Nephron progenitor cell (in vitro differentiated cells): ENCODE measurements around the gene PCSK2.
"Not testable (repeated sequence)": the region's sequence is repeated elsewhere in the genome, so short reads cannot be mapped to it uniquely, and the experiment has no call there.

Experiments
- DNase-seq: peaks from one replicate; pipeline ENCODE4 v3.0.0; 2021
- H3K27ac Mint-ChIP-seq: 2 replicates; pipeline ENCODE4 v1.8.0; 2021; ENCODE audit warnings: mild to moderate bottlenecking, moderate library complexity, mixed read lengths
- H3K27me3 Mint-ChIP-seq: 2 replicates; pipeline ENCODE4 v1.8.0; 2021; ENCODE audit warnings: mild to moderate bottlenecking, low read depth, mixed read lengths; ENCODE audit not compliant: poor library complexity
- H3K36me3 Mint-ChIP-seq: 2 replicates; pipeline ENCODE4 v1.8.0; 2021; ENCODE audit warnings: low read depth, mixed read lengths
- H3K4me1 Mint-ChIP-seq: 2 replicates; pipeline ENCODE4 v1.8.0; 2021; ENCODE audit warnings: mixed read lengths
- H3K4me3 Mint-ChIP-seq: 2 replicates; pipeline ENCODE4 v1.8.0; 2021; ENCODE audit warnings: mild to moderate bottlenecking, moderate library complexity, mixed read lengths
- H3K9me3 Mint-ChIP-seq: 2 replicates; pipeline ENCODE4 v1.8.0; 2021; ENCODE audit warnings: mild to moderate bottlenecking, moderate library complexity, mixed read lengths
- CTCF ChIP-seq: fragments of 200-600 bp; sonication (generic); IDR thresholded peaks from 2 replicates; pipeline ENCODE4 v1.5.0; 2021; ENCODE audit warnings: antibody characterized with exemption

Gene PCSK2

GRCh38 chr20:17202030-17202429 is 24.8 kb upstream of the PCSK2 start:
- Mint-ChIP-seq H3K4me1 (peaks cover 17% of the 10 kb centered on the region), H3K27me3 (peaks cover 4% of the 10 kb centered on the region), H3K9me3 (no peaks in the 10 kb centered on the region), H3K27ac (no peak overlapping the region), H3K36me3 (no peaks in the 10 kb centered on the region), H3K4me3 (peak overlapping the region; percentile 43)
- TF ChIP-seq CTCF = no peak
- DNase-seq = no peak

- peak; percentile 27 for DNase-seq
- no peak for TF ChIP-seq CTCF
- Mint-ChIP-seq H3K27ac (no peak overlapping the region), H3K9me3 (no peaks in the 10 kb centered on the region), H3K4me1 (peaks cover 17% of the 10 kb centered on the region), H3K36me3 (no peaks in the 10 kb centered on the region), H3K27me3 (peaks cover 4% of the 10 kb centered on the region), H3K4me3 (peak overlapping the region; percentile 43)
Observed at GRCh38 chr20:17202673-17203072, 24.2 kb upstream of the PCSK2 start.

DNA sequence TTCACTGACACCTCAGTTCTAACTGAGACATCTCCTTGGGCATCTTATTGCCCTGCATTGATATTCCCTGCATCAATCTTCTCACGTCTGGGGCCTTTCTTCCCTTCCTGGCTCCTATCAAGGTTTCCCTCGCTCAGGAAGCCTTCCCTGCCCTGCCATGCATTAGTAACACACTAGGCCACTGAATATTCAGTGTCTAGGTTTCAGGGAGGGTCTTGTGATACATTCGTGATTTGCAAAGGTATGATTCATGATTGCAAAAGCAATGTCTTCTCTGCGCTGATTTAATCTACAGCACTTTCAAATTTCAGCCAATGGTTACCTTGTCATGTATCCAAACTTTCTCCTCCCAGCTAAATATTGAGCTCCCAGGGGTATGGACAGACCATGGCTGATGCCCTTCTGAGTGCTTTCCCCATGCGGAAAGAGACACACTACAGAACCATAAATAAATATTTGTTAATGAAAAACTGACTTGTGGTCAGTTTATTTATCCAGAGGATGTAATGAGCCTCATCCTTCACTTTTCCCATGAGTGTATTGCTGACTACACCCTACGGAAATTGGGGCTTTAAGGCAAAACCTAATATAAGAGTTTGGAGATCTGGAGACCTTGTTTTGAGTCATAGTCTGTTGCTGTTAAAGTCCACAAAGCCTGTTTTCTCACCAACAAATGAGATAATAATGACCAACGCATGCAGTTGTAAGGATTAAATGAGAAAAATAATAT is 21.6 kb upstream of the PCSK2 start:
- peaks cover 17% of the 10 kb centered on the region for H3K4me1 Mint-ChIP-seq
- no peak for DNase-seq
- no peaks in the 10 kb centered on the region for H3K27me3 Mint-ChIP-seq
- no peaks in the 10 kb centered on the region for H3K36me3 Mint-ChIP-seq
- H3K9me3 Mint-ChIP-seq = no peaks in the 10 kb centered on the region
- no peak overlapping the region for H3K4me3 Mint-ChIP-seq
- no peak for TF ChIP-seq CTCF
- H3K27ac Mint-ChIP-seq = peak overlapping the region; percentile 6

- H3K36me3 Mint-ChIP-seq = no peaks in the 10 kb centered on the region
- H3K9me3 Mint-ChIP-seq = no peaks in the 10 kb centered on the region
- no peak for DNase-seq
- H3K4me1 Mint-ChIP-seq = no peaks in the 10 kb centered on the region
- H3K27me3 Mint-ChIP-seq = no peaks in the 10 kb centered on the region
- no peak for TF ChIP-seq CTCF
- H3K27ac Mint-ChIP-seq = no peak overlapping the region
- no peak overlapping the region for H3K4me3 Mint-ChIP-seq
Observed at GRCh38 chr20:17210387-17210786, 16.5 kb upstream of the PCSK2 start.

DNA sequence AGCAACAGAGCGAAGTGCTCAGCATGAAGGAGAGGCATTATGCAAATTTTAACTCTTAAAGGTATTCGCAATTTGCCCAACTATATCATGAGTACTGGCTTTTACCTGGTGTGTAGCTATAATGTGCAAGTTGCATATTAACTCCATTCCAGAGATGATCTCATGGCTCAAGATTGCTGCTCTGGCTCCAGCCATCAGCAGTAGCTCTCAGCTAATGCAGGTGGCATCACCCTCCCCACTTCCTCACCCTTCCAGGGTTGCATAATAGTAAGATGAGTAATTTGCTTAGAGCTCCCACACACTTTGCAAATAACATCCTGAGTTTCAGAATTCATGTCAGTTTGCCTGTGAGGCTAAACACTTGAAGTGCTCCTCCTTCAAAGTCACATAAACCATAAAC is 15.9 kb upstream of the PCSK2 start:
- Mint-ChIP-seq H3K36me3 (no peaks in the 10 kb centered on the region), H3K27me3 (no peaks in the 10 kb centered on the region), H3K9me3 (no peaks in the 10 kb centered on the region), H3K4me1 (peaks cover 3% of the 10 kb centered on the region), H3K27ac (no peak overlapping the region), H3K4me3 (no peak overlapping the region)
- TF ChIP-seq CTCF = no peak
- no peak for DNase-seq

DNA sequence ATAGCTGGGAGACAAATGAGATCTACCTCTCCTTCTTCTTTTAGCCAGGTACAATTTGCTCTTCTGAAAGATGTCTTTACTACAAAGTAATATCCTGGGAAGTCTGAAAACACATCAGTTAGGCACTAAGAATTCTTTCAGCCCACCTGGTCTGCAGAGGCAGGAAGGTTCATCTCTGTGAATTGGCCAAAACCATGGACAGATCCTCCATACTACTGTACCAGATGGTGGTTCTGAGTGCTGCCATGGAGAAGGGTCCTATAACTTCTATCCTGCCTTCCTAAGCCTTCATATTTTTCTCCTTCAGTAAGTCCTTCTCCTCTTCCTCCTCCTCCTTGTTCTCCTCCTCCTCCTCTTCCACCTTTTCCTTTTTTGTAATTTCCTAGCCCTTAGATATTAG is 11.7 kb upstream of the PCSK2 start:
- H3K36me3 Mint-ChIP-seq = no peaks in the 10 kb centered on the region
- H3K27me3 Mint-ChIP-seq = no peaks in the 10 kb centered on the region
- no peak overlapping the region for H3K27ac Mint-ChIP-seq
- TF ChIP-seq CTCF = no peak
- peaks cover 11% of the 10 kb centered on the region for H3K4me1 Mint-ChIP-seq
- no peak for DNase-seq
- no peaks in the 10 kb centered on the region for H3K9me3 Mint-ChIP-seq
- H3K4me3 Mint-ChIP-seq = no peak overlapping the region

GRCh38 chr20:17219856-17220255 is 7.0 kb upstream of the PCSK2 start:
- Mint-ChIP-seq H3K9me3 (peaks cover 12% of the 10 kb centered on the region), H3K27me3 (peaks cover 22% of the 10 kb centered on the region), H3K4me1 (peaks cover 11% of the 10 kb centered on the region)
- DNase-seq, H3K36me3 Mint-ChIP-seq, H3K4me3 Mint-ChIP-seq, H3K27ac Mint-ChIP-seq: not testable (repeated sequence)
